Measurements from ENCODE around the gene DNLZ. TPM values are rescaled to one million over a fixed set of nuclear protein-coding genes. Genes with fewer than 3 reads are reported as not detected.

The DNLZ gene
- total RNA-seq, 4 donors from 2014 or later, result 16.2 to 58.4 (median 23.1) TPM

GRCh38 chr9:136329636-136330405 is 33.7 kb downstream of the DNLZ start:
- no peaks in the 10 kb centered on the region for H3K36me3 ChIP-seq
- no peaks in the 10 kb centered on the region for H3K27me3 ChIP-seq
- no peak overlapping the region for H3K27ac ChIP-seq
- peaks cover 16 to 26% of the 10 kb centered on the region in 2 donors for H3K4me1 ChIP-seq
- TF ChIP-seq CTCF (IDR thresholded peaks at IDR 0.05), result no peak
- TF ChIP-seq POLR2A (IDR thresholded peaks at IDR 0.05), result no peak
- H3K4me3 ChIP-seq (replicated peaks in 1 of 3), result no peak overlapping the region
- intact Hi-C loops (cut with DNase I), result no loop called here
- no peak for DNase-seq
- WGBS, 2 donors, result 88 to 91% methylated on average over 10 to 19 of the region's 23 CpGs
- no peaks in the 10 kb centered on the region for H3K9me3 ChIP-seq

- H3K36me3 ChIP-seq, result no peaks in the 10 kb centered on the region
- 75 to 85% methylated on average over 4 to 6 of the region's 19 CpGs for WGBS, 2 donors
- H3K27me3 ChIP-seq, result no peaks in the 10 kb centered on the region
- peaks cover 20 to 26% of the 10 kb centered on the region in 2 donors for H3K4me1 ChIP-seq
- H3K9me3 ChIP-seq, result no peaks in the 10 kb centered on the region
- no peak for DNase-seq
- no peak for TF ChIP-seq POLR2A (IDR thresholded peaks at IDR 0.05)
- no peak for TF ChIP-seq CTCF (IDR thresholded peaks at IDR 0.05)
- intact Hi-C loops (cut with DNase I), result no loop called here
- H3K27ac ChIP-seq, result no peak overlapping the region
- H3K4me3 ChIP-seq (replicated peaks in 1 of 3), result no peak overlapping the region
Measured at GRCh38 chr9:136329211-136329627, 34.3 kb downstream of the DNLZ start.

GRCh38 chr9:136328622-136329041 is 34.9 kb downstream of the DNLZ start:
- TF ChIP-seq POLR2A (IDR thresholded peaks at IDR 0.05) (no peak), CTCF (IDR thresholded peaks at IDR 0.05) (no peak)
- intact Hi-C loops (cut with DNase I), result no loop called here
- DNase-seq, result no peak

GRCh38 chr9:136328011-136328621 is 35.4 kb downstream of the DNLZ start:
- H3K4me3 ChIP-seq (replicated peaks in 1 of 3), result peak overlapping the region in 1 of 3 donors; percentile 55
- no peaks in the 10 kb centered on the region for H3K9me3 ChIP-seq
- WGBS, 2 donors, result 10 to 37% methylated on average over 2 to 9 of the region's 13 CpGs
- intact Hi-C loops (cut with DNase I), result no loop called here
- H3K27me3 ChIP-seq, result no peaks in the 10 kb centered on the region
- peaks cover 20 to 26% of the 10 kb centered on the region in 2 donors for H3K4me1 ChIP-seq
- no peaks in the 10 kb centered on the region for H3K36me3 ChIP-seq
- DNase-seq, result peak; percentile 80 to 84
- TF ChIP-seq POLR2A (IDR thresholded peaks at IDR 0.05) (no peak), CTCF (IDR thresholded peaks at IDR 0.05) (no peak)
- H3K27ac ChIP-seq, result peak overlapping the region in 2 of 3 donors; percentile 53 to 69

More at GRCh38 chr9:136328622-136329041, 34.9 kb downstream of the DNLZ start:
- H3K4me1 ChIP-seq, result peaks cover 20 to 26% of the 10 kb centered on the region in 2 donors
- H3K9me3 ChIP-seq, result no peaks in the 10 kb centered on the region
- H3K36me3 ChIP-seq, result no peaks in the 10 kb centered on the region
- H3K27ac ChIP-seq, result peak overlapping the region in 1 of 3 donors; percentile 53
- peak overlapping the region in 1 of 3 donors; percentile 55 for H3K4me3 ChIP-seq (replicated peaks in 1 of 3)
- H3K27me3 ChIP-seq, result no peaks in the 10 kb centered on the region
- 11 to 38% methylated on average over 7 to 14 of the region's 15 CpGs for WGBS, 2 donors

Measured in thyroid gland (tissue), 4 donors.